ENCODE measurements around the gene TLE3.

DNA sequence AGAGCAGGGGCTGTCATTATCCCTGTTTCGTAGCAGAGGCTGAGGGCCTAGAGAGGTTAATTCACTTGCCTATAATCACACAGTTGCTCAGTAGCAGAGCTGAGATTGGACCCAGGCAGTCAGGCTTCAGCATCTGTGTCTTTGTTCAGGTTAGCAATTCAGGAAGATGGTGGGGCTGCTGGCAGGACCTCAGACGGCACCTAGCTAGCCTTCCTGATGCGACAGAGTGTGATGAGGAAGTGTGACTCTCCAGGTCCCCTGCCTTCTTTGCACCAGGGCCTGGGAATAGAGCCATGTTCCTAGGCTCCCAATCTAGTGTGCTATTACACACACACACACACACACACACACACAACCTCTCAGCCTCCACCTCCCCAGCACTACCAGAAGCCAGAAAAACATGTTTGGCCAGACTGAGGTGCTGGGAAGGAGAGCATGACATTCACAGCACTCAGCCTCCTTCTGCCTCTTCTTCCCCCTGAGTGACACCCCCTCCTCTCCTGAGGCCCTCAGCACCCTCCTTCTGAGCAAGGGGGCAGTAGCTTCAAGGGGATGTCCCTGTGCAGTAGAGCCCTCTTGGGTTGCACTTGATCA, 88.9 kb downstream of the TLE3 start:
- TF ChIP-seq CTCF (conservative IDR thresholded peaks at IDR 0.05; ENCODE audit: low read depth, low read length): no peak
- no peak for TF ChIP-seq SMC3 (IDR thresholded peaks at IDR 0.05; ENCODE audit: low read depth, low read length)
